ENCODE data around the gene PYCR2. TPM values are rescaled to one million over a fixed set of nuclear protein-coding genes. Genes with fewer than 3 reads are reported as not detected.

Gene PYCR2
- total RNA-seq, 2 experiments from 2014 or later = 24.1 to 26.2 TPM

DNA sequence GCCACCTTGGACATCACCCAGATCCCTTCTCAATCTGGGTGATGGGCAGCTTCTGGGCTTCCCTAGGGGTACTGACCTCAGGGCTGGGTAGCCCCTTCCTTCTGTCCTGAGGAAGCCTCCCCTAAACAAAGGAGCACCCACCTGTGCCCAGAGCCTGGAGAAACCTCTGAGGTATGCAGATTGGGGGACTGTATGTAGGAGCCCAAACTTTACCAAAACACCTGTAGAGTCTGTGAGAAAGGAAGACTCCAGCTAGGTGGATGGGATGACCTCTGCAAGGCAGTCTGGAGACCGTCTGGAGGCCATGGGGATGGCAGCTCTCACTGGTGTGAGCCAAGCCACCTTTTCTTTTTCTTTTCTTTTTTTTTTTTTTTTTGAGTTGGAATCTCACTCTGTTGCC lies 30.7 kb upstream of the PYCR2 start:
- Histone ChIP-seq H3K4me1 (ENCODE audit: insufficient read depth, low read length) (no peaks in the 10 kb centered on the region), H3K27me3 (ENCODE audit: control insufficient read depth in 1 of 2, insufficient read depth in 2 of 2, low read length in 2 of 2) (peaks cover 0 to 6% of the 10 kb centered on the region in 2 experiments), H3K4me3 (ENCODE audit: low read length) (no peak overlapping the region), H3K36me3 (ENCODE audit: insufficient read depth, low read length) (no peaks in the 10 kb centered on the region), H3K9me3 (ENCODE audit: control insufficient read depth in 1 of 2, insufficient read depth in 1 of 2, low read length in 2 of 2) (no peaks in the 10 kb centered on the region), H3K27ac (ENCODE audit: low read depth in 1 of 2, low read length in 2 of 2) (no peak overlapping the region)
- Mint-ChIP-seq H3K9me3 (no peaks in the 10 kb centered on the region), H3K27ac (no peak overlapping the region), H3K27me3 (peaks cover 5% of the 10 kb centered on the region), H3K4me1 (ENCODE audit: low read depth) (no peaks in the 10 kb centered on the region), H3K4me3 (no peak overlapping the region), H3K36me3 (ENCODE audit: low read depth) (no peaks in the 10 kb centered on the region)
- no peak for ATAC-seq (ENCODE audit: poor library complexity)
- ChIA-PET POLR2A (no interaction called here), CTCF (interaction anchor here (0.6 kb wide), 1 partner anchor 237 kb away, joined by 4 read pairs; no protein-coding TSS in a partner anchor)
- intact Hi-C loops (cut with DNase I, micrococcal nuclease) = no loop called here
- TF ChIP-seq, protein P1, sequence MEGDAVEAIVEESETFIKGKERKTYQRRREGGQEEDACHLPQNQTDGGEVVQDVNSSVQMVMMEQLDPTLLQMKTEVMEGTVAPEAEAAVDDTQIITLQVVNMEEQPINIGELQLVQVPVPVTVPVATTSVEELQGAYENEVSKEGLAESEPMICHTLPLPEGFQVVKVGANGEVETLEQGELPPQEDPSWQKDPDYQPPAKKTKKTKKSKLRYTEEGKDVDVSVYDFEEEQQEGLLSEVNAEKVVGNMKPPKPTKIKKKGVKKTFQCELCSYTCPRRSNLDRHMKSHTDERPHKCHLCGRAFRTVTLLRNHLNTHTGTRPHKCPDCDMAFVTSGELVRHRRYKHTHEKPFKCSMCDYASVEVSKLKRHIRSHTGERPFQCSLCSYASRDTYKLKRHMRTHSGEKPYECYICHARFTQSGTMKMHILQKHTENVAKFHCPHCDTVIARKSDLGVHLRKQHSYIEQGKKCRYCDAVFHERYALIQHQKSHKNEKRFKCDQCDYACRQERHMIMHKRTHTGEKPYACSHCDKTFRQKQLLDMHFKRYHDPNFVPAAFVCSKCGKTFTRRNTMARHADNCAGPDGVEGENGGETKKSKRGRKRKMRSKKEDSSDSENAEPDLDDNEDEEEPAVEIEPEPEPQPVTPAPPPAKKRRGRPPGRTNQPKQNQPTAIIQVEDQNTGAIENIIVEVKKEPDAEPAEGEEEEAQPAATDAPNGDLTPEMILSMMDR (IDR thresholded peaks at IDR 0.05) = no peak
- DNase-seq = no peak

DNA sequence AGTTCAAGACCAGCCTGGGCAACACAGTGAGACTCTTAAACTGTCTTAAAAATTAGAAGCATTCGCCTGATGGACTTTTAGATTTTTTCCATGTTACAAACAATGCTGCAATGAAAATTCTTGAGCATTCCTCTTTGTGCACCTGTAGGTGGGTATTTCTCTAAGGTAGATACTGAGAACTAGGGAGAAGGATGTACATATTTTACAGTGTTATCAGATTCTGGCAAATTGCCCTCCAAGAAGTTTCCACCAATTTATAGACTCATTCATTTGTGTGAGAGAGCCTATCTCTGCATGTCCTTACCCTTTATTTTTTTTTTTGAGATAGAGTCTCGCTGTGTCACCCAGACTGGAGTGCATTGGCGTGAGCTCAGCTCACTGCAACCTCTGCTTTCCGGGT lies 29.3 kb upstream of the PYCR2 start:
- intact Hi-C loops (cut with DNase I, micrococcal nuclease) = no loop called here

DNA sequence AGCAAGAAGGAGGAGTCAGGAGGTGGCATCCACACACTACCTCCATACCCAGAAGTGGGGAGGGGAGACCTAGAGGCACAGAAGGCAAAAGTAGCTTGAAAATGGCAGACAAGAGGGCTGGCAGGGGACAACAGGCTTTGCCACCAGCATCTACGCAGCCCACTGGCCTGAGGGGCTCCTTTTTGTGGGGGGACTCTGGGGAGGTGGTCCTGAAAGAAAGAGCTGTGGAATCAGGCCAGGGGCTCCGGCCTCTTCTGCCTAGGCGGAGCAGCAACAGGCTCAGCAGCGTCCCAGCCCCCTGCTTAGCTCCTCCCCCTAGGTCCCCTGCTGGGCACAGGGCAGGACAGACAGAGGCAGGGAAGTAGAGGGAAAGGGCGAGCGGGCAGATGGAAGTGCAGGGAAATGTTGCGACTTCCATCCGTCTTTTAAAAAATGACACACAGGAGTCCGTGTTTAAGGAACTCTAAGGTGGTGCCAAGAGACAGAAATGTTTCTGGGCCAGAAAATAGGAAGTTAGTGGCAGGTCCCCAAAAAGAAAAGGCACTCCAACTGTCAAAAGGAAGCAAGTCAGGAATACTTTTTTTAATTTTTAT lies 27.0 kb upstream of the PYCR2 start:
- Histone ChIP-seq H3K4me1 (ENCODE audit: insufficient read depth, low read length) (no peaks in the 10 kb centered on the region), H3K36me3 (ENCODE audit: insufficient read depth, low read length) (no peaks in the 10 kb centered on the region), H3K4me3 (ENCODE audit: low read length) (no peak overlapping the region), H3K9me3 (ENCODE audit: control insufficient read depth in 1 of 2, insufficient read depth in 1 of 2, low read length in 2 of 2) (no peaks in the 10 kb centered on the region), H3K27ac (ENCODE audit: low read depth in 1 of 2, low read length in 2 of 2) (no peak overlapping the region), H3K27me3 (ENCODE audit: control insufficient read depth in 1 of 2, insufficient read depth in 2 of 2, low read length in 2 of 2) (peaks cover 0 to 6% of the 10 kb centered on the region in 2 experiments)
- Mint-ChIP-seq H3K36me3 (ENCODE audit: low read depth) (no peaks in the 10 kb centered on the region), H3K4me3 (no peak overlapping the region), H3K27ac (no peak overlapping the region), H3K9me3 (no peaks in the 10 kb centered on the region), H3K4me1 (ENCODE audit: low read depth) (no peaks in the 10 kb centered on the region), H3K27me3 (peaks cover 5% of the 10 kb centered on the region)
- intact Hi-C loops (cut with DNase I, micrococcal nuclease) = no loop called here
- DNase-seq (no peak), ATAC-seq (ENCODE audit: poor library complexity) (no peak)
- TF ChIP-seq, protein P1 (IDR thresholded peaks at IDR 0.05) = no peak
- POLR2A ChIA-PET = no interaction called here
- CTCF ChIA-PET = no interaction called here

More for the DNA sequence above, 29.3 kb upstream of the PYCR2 start:
- POLR2A ChIA-PET = no interaction called here
- Mint-ChIP-seq H3K36me3 (ENCODE audit: low read depth) (no peaks in the 10 kb centered on the region), H3K27me3 (peaks cover 5% of the 10 kb centered on the region), H3K27ac (no peak overlapping the region), H3K4me3 (no peak overlapping the region), H3K9me3 (no peaks in the 10 kb centered on the region), H3K4me1 (ENCODE audit: low read depth) (no peaks in the 10 kb centered on the region)
- Histone ChIP-seq H3K27ac (ENCODE audit: low read depth in 1 of 2, low read length in 2 of 2) (no peak overlapping the region), H3K9me3 (ENCODE audit: control insufficient read depth in 1 of 2, insufficient read depth in 1 of 2, low read length in 2 of 2) (no peaks in the 10 kb centered on the region), H3K4me1 (ENCODE audit: insufficient read depth, low read length) (no peaks in the 10 kb centered on the region), H3K4me3 (ENCODE audit: low read length) (no peak overlapping the region), H3K27me3 (ENCODE audit: control insufficient read depth in 1 of 2, insufficient read depth in 2 of 2, low read length in 2 of 2) (peaks cover 0 to 6% of the 10 kb centered on the region in 2 experiments), H3K36me3 (ENCODE audit: insufficient read depth, low read length) (no peaks in the 10 kb centered on the region)
- ATAC-seq (ENCODE audit: poor library complexity) (no peak), DNase-seq (no peak)
- TF ChIP-seq, protein P1 (IDR thresholded peaks at IDR 0.05) = no peak
- CTCF ChIA-PET = no interaction called here
